Naive thymus-derived CD4-positive, alpha-beta T cell (primary cell): ENCODE results near the gene CD163. TPM values are rescaled to one million over a fixed set of nuclear protein-coding genes. Genes with fewer than 3 reads are reported as not detected.

Source experiments
- ATAC-seq: fragments of 150-1000 bp; cut with Tn5 transposase; 2 replicates; pipeline ENCODE4 v1.10.0; 2021; ENCODE audit warnings: mild to moderate bottlenecking, moderate library complexity
- CTCF ChIA-PET: fragments of 350-600 bp; sonication (Branson Sonifier 250); formaldehyde crosslinking; loops from one replicate; lab custom pipeline; 2021; ENCODE audit warnings: antibody characterized with exemption; lab: Charles Lee
- POLR2A ChIA-PET: fragments of 350-600 bp; sonication (Branson Sonifier 250); formaldehyde crosslinking; loops from one replicate; lab custom pipeline; 2021; ENCODE audit warnings: antibody characterized with exemption, inconsistent platforms; lab: Charles Lee
- DNase-seq, 9 donors: peaks; one replicate each; pipeline versions ENCODE4 v3.0.0 to v3.0.0-alpha.2; 2020 to 2022; ENCODE audit warnings: mixed read lengths in 1 of 9
- H3K27ac ChIP-seq: one replicate; pipeline ENCODE4 v1.7.0; 2013; ENCODE audit warnings: mild to moderate bottlenecking, low read depth, low read length, moderate library complexity
- H3K27me3 ChIP-seq, 2 donors: one replicate each; pipeline ENCODE4 v1.7.0; 2013; ENCODE audit warnings: low read length in 2 of 2, mild to moderate bottlenecking in 2 of 2, moderate library complexity in 2 of 2; ENCODE audit not compliant: control insufficient read depth in 2 of 2, insufficient read depth in 2 of 2
- H3K36me3 ChIP-seq, 3 experiments: 1 replicate in 2 of 3; 2 replicates in 1 of 3; pipeline ENCODE4 v1.7.0; 2013; ENCODE audit warnings: low read length in 3 of 3, mild to moderate bottlenecking in 3 of 3, moderate library complexity in 1 of 3; ENCODE audit not compliant: insufficient read depth in 3 of 3, control insufficient read depth in 2 of 3
- H3K4me1 ChIP-seq, 2 donors: one replicate each; pipeline ENCODE4 v1.7.0; 2013; ENCODE audit warnings: low read length in 2 of 2, mild to moderate bottlenecking in 2 of 2, moderate library complexity in 1 of 2; ENCODE audit not compliant: control insufficient read depth in 2 of 2, insufficient read depth in 2 of 2
- H3K4me3 ChIP-seq: 2 replicates; pipeline ENCODE4 v1.7.0; 2013; ENCODE audit warnings: mild to moderate bottlenecking, low read length
- H3K9me3 ChIP-seq, 3 experiments: 1 replicate in 2 of 3; 2 replicates in 1 of 3; pipeline ENCODE4 v1.7.0; 2013; ENCODE audit warnings: low read length in 3 of 3; ENCODE audit not compliant: control insufficient read depth in 2 of 3
- H3K27ac Mint-ChIP-seq, 9 donors: one replicate each; pipeline ENCODE4 v1.8.0; 2020 to 2022; ENCODE audit warnings: mixed read lengths in 9 of 9, mild to moderate bottlenecking in 8 of 9, moderate library complexity in 5 of 9, inconsistent platforms in 2 of 9
- H3K27me3 Mint-ChIP-seq, 5 donors: one replicate each; pipeline ENCODE4 v1.8.0; 2021 to 2022; ENCODE audit warnings: mixed read lengths in 5 of 5, mild to moderate bottlenecking in 1 of 5
- H3K36me3 Mint-ChIP-seq, 5 donors: one replicate each; pipeline ENCODE4 v1.8.0; 2020 to 2022; ENCODE audit warnings: mixed read lengths in 5 of 5, mild to moderate bottlenecking in 3 of 5, inconsistent platforms in 1 of 5
- H3K4me1 Mint-ChIP-seq, 7 donors: one replicate each; pipeline ENCODE4 v1.8.0; 2020 to 2022; ENCODE audit warnings: mixed read lengths in 7 of 7, mild to moderate bottlenecking in 3 of 7, inconsistent platforms in 1 of 7
- H3K4me3 Mint-ChIP-seq, 10 donors: one replicate each; pipeline ENCODE4 v1.8.0; 2020 to 2022; ENCODE audit warnings: mild to moderate bottlenecking in 10 of 10, mixed read lengths in 10 of 10, moderate library complexity in 6 of 10, inconsistent platforms in 2 of 10
- H3K9me3 Mint-ChIP-seq, 11 donors: one replicate each; pipeline ENCODE4 v1.8.0; 2020 to 2022; ENCODE audit warnings: mixed read lengths in 11 of 11, mild to moderate bottlenecking in 4 of 11, inconsistent platforms in 1 of 11, moderate library complexity in 1 of 11
- intact Hi-C, 2 donors: fragments of 100-400 bp; cut with micrococcal nuclease; formaldehyde crosslinking; loops; one replicate each; pipeline ENCODE4 v1.15.1; 2023
- polyA plus RNA-seq, 2 donors: library from polyadenylated mRNA; unstranded; fragments of 300-500 nt; fragmentation: Illumina TruSeq; gene quantifications; one replicate each; pipeline ENCODE4 v1.2.3, GENCODE V29; 2021
- total RNA-seq, 6 experiments: library from RNA in 5 of 6; stranded (reverse) in 5 of 6; gene quantifications; 1 replicate in 5 of 6; 2 replicates in 1 of 6; pipeline ENCODE4 v1.2.3 and lab custom pipeline; 2021 to 2026

Gene CD163
- total and polyA plus RNA-seq, 7 experiments from 2014 or later: 0.05 to 35.0 (median 11.2) TPM; not detected in 2

- Histone ChIP-seq H3K4me1 (no peaks in the 10 kb centered on the region), H3K27ac (no peak overlapping the region), H3K27me3 (no peaks in the 10 kb centered on the region), H3K9me3 (no peaks in the 10 kb centered on the region), H3K4me3 (no peak overlapping the region), H3K36me3 (no peaks in the 10 kb centered on the region)
- intact Hi-C loops: no loop called here
- CTCF ChIA-PET: no interaction called here
- H3K4me3 Mint-ChIP-seq: no peak overlapping the region
- H3K27me3 Mint-ChIP-seq: peaks cover 10 to 34% (median 33%) of the 10 kb centered on the region in 5 donors
- POLR2A ChIA-PET: no interaction called here
- H3K9me3 Mint-ChIP-seq: peaks cover 0 to 9% (median 1%) of the 10 kb centered on the region in 11 donors
- H3K27ac Mint-ChIP-seq: no peak overlapping the region
- H3K36me3 Mint-ChIP-seq: peaks cover 0 to under 1% (median 0%) of the 10 kb centered on the region in 5 donors
- DNase-seq: no peak
- no peak for ATAC-seq
- H3K4me1 Mint-ChIP-seq: peaks cover 0 to 3% (median 0%) of the 10 kb centered on the region in 7 donors
Measured at GRCh38 chr12:7502612-7503011, 965 bp downstream of the CD163 start.

GRCh38 chr12:7501031-7501588 lies 2.5 kb downstream of the CD163 start:
- ATAC-seq (no peak), DNase-seq (no peak)
- H3K27me3 ChIP-seq: no peaks in the 10 kb centered on the region
- Mint-ChIP-seq H3K4me3 (no peak overlapping the region), H3K36me3 (no peaks in the 10 kb centered on the region), H3K4me1 (peaks cover 0 to 3% (median 0%) of the 10 kb centered on the region in 7 donors), H3K27ac (no peak overlapping the region), H3K9me3 (peaks cover 0 to 7% (median 0%) of the 10 kb centered on the region in 11 donors), H3K27me3 (peaks cover 10 to 42% (median 31%) of the 10 kb centered on the region in 5 donors)
- no peaks in the 10 kb centered on the region for H3K9me3 ChIP-seq
- H3K27ac ChIP-seq: no peak overlapping the region
- CTCF ChIA-PET: no interaction called here
- no peaks in the 10 kb centered on the region for H3K4me1 ChIP-seq
- H3K4me3 ChIP-seq: no peak overlapping the region
- intact Hi-C loops: no loop called here
- POLR2A ChIA-PET: no interaction called here
- H3K36me3 ChIP-seq: no peaks in the 10 kb centered on the region

GRCh38 chr12:7499636-7500035 lies 3.9 kb downstream of the CD163 start:
- H3K27me3 Mint-ChIP-seq: peaks cover 12 to 49% (median 45%) of the 10 kb centered on the region in 5 donors
- no peak for ATAC-seq
- CTCF ChIA-PET: no interaction called here

GRCh38 chr12:7498809-7499208 lies 4.8 kb downstream of the CD163 start:
- intact Hi-C loops: no loop called here
- H3K4me3 Mint-ChIP-seq: no peak overlapping the region
- Histone ChIP-seq H3K36me3 (no peaks in the 10 kb centered on the region), H3K4me1 (no peaks in the 10 kb centered on the region), H3K9me3 (no peaks in the 10 kb centered on the region), H3K27ac (no peak overlapping the region), H3K4me3 (no peak overlapping the region), H3K27me3 (no peaks in the 10 kb centered on the region)
- H3K4me1 Mint-ChIP-seq: peaks cover 0 to 2% (median 0%) of the 10 kb centered on the region in 7 donors
- H3K9me3 Mint-ChIP-seq: peaks cover 0 to 7% (median 0%) of the 10 kb centered on the region in 11 donors
- H3K27me3 Mint-ChIP-seq: peaks cover 12 to 49% (median 45%) of the 10 kb centered on the region in 5 donors
- DNase-seq (no peak), ATAC-seq (peak; percentile 74)
- no peaks in the 10 kb centered on the region for H3K36me3 Mint-ChIP-seq
- H3K27ac Mint-ChIP-seq: peak overlapping the region in 1 of 9 donors; percentile 14
- CTCF ChIA-PET: interaction anchor here (0.6 kb wide), 1 partner anchor 45 kb away, joined by 3 read pairs; no protein-coding TSS in a partner anchor
- POLR2A ChIA-PET: no interaction called here

More at GRCh38 chr12:7499636-7500035, 3.9 kb downstream of the CD163 start:
- DNase-seq: no peak
- Mint-ChIP-seq H3K9me3 (peaks cover 0 to 8% (median 0%) of the 10 kb centered on the region in 11 donors), H3K4me3 (no peak overlapping the region), H3K27ac (no peak overlapping the region), H3K4me1 (peaks cover 0 to 3% (median 0%) of the 10 kb centered on the region in 7 donors), H3K36me3 (no peaks in the 10 kb centered on the region)
- Histone ChIP-seq H3K4me3 (no peak overlapping the region), H3K9me3 (no peaks in the 10 kb centered on the region), H3K27ac (no peak overlapping the region), H3K36me3 (no peaks in the 10 kb centered on the region), H3K4me1 (no peaks in the 10 kb centered on the region), H3K27me3 (no peaks in the 10 kb centered on the region)
- intact Hi-C loops: no loop called here
- POLR2A ChIA-PET: no interaction called here

- POLR2A ChIA-PET: no interaction called here
- ATAC-seq (no peak), DNase-seq (no peak)
- Histone ChIP-seq H3K36me3 (no peaks in the 10 kb centered on the region), H3K4me1 (no peaks in the 10 kb centered on the region), H3K9me3 (no peaks in the 10 kb centered on the region), H3K4me3 (no peak overlapping the region), H3K27me3 (no peaks in the 10 kb centered on the region), H3K27ac (no peak overlapping the region)
- H3K4me3 Mint-ChIP-seq: no peak overlapping the region
- H3K27me3 Mint-ChIP-seq: peaks cover 14 to 49% (median 41%) of the 10 kb centered on the region in 5 donors
- no peak overlapping the region for H3K27ac Mint-ChIP-seq
- no peaks in the 10 kb centered on the region for H3K36me3 Mint-ChIP-seq
- CTCF ChIA-PET: no interaction called here
- intact Hi-C loops: no loop called here
- H3K4me1 Mint-ChIP-seq: peaks cover 0 to 2% (median 0%) of the 10 kb centered on the region in 7 donors
- peaks cover 0 to 7% (median 0%) of the 10 kb centered on the region in 11 donors for H3K9me3 Mint-ChIP-seq
Measured at GRCh38 chr12:7497661-7498060, 5.9 kb downstream of the CD163 start.

DNA sequence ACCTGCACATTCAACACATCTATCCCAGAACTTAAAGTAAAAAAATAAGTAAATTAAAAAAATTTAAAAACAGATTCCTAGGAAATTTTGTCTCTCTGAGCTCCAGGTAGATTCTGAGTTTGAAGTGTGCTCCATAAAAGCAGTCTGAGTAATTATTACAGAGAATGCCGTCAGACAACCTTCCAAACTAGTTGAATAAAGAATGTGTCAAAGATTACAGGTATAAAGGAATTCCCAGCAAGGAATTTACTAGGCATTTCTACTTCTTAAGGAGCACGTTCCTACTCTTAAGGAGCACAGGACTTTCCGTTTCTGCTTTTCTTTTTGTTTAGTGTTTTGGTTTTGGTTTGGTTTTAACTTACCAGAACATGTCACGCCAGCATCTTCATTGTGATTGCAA lies 7.1 kb downstream of the CD163 start:
- Mint-ChIP-seq H3K9me3 (peaks cover 0 to 7% (median 0%) of the 10 kb centered on the region in 11 donors), H3K4me3 (no peak overlapping the region), H3K27ac (no peak overlapping the region), H3K27me3 (peaks cover 20 to 49% (median 44%) of the 10 kb centered on the region in 5 donors), H3K4me1 (peaks cover 0 to 2% (median 0%) of the 10 kb centered on the region in 7 donors), H3K36me3 (no peaks in the 10 kb centered on the region)
- POLR2A ChIA-PET: no interaction called here
- DNase-seq (no peak), ATAC-seq (no peak)
- no peaks in the 10 kb centered on the region for H3K4me1 ChIP-seq
- CTCF ChIA-PET: no interaction called here
- no peaks in the 10 kb centered on the region for H3K27me3 ChIP-seq
- intact Hi-C loops: no loop called here
- no peak overlapping the region for H3K27ac ChIP-seq
- H3K4me3 ChIP-seq: no peak overlapping the region
- H3K36me3 ChIP-seq: no peaks in the 10 kb centered on the region
- H3K9me3 ChIP-seq: no peaks in the 10 kb centered on the region

GRCh38 chr12:7495136-7495535 lies 8.4 kb downstream of the CD163 start:
- DNase-seq (no peak), ATAC-seq (no peak)
- Mint-ChIP-seq H3K4me3 (no peak overlapping the region), H3K27me3 (peaks cover 22 to 44% (median 39%) of the 10 kb centered on the region in 5 donors), H3K27ac (no peak overlapping the region), H3K4me1 (peaks cover 0 to 2% (median 0%) of the 10 kb centered on the region in 7 donors), H3K9me3 (peaks cover 0 to 7% (median 0%) of the 10 kb centered on the region in 11 donors), H3K36me3 (no peaks in the 10 kb centered on the region)
- ChIA-PET CTCF (no interaction called here), POLR2A (no interaction called here)
- H3K9me3 ChIP-seq: no peaks in the 10 kb centered on the region
- no peak overlapping the region for H3K27ac ChIP-seq
- no peaks in the 10 kb centered on the region for H3K4me1 ChIP-seq
- H3K4me3 ChIP-seq: no peak overlapping the region
- H3K36me3 ChIP-seq: no peaks in the 10 kb centered on the region
- intact Hi-C loops: no loop called here
- H3K27me3 ChIP-seq: no peaks in the 10 kb centered on the region
